ENCODE data around the gene SIAH1. TPM values are rescaled to one million over a fixed set of nuclear protein-coding genes. Genes with fewer than 3 reads are reported as not detected.

Gene SIAH1
- polyA plus RNA-seq, 2 of the 4 experiments (the other 2 are of a cell fraction) = 13.3 to 28.5 TPM

- no peak for TF ChIP-seq REST (IDR thresholded peaks at IDR 0.05)
- TF ChIP-seq TP53 (CRISPR knock-in tag; IDR thresholded peaks at IDR 0.05) = no peak
- TF ChIP-seq EHF (CRISPR knock-in tag; IDR thresholded peaks at IDR 0.05) = no peak
These were observed 54.9 kb downstream of the SIAH1 start (continued) for GRCh38 chr16:48330189-48330840.

GRCh38 chr16:48329138-48329537, 56.1 kb downstream of the SIAH1 start:
- ChIA-PET CTCF (interaction anchor here (1.0 to 1.2 kb wide), 3 partner anchors 9 to 214 kb away, joined by 3 to 4 read pairs (median 3); no protein-coding TSS in a partner anchor), POLR2A (no interaction called here)
- no peaks in the 10 kb centered on the region for H3K4me1 ChIP-seq
- no peaks in the 10 kb centered on the region for H3K9me3 ChIP-seq
- no peak overlapping the region for H3K4me3 ChIP-seq
- no peak for TF ChIP-seq MAZ (IDR thresholded peaks at IDR 0.05; ENCODE audit: borderline replicate concordance, low read depth, low read length)
- TF ChIP-seq RARB (CRISPR knock-in tag; IDR thresholded peaks at IDR 0.05) = no peak
- TF ChIP-seq KDM5A (IDR thresholded peaks at IDR 0.05) = no peak
- no peak for TF ChIP-seq ELK1 (IDR thresholded peaks at IDR 0.05; ENCODE audit: low read depth, low read length)
- TF ChIP-seq CTCF (IDR thresholded peaks at IDR 0.05) = no peak
- no peak for TF ChIP-seq KDM1A (IDR thresholded peaks at IDR 0.05; ENCODE audit: low read depth)
- no peak for TF ChIP-seq HEYL (CRISPR knock-in tag; IDR thresholded peaks at IDR 0.05)
- TF ChIP-seq JUNB (IDR thresholded peaks at IDR 0.05) = no peak
- TF ChIP-seq E2F6 (IDR thresholded peaks at IDR 0.05; ENCODE audit: borderline replicate concordance, low read depth) = no peak
- no peak for TF ChIP-seq HMGXB4 (CRISPR knock-in tag; IDR thresholded peaks at IDR 0.05; ENCODE audit: borderline replicate concordance)
- 93% methylated on average over 4 of the region's 4 CpGs for WGBS (ENCODE audit: missing lambda C conversion rate)
- no peak for FAIRE-seq
- no peak overlapping the region for H3K27ac ChIP-seq
- H3K4me2 ChIP-seq = no peak overlapping the region
- DNase-seq (ENCODE audit: low read depth in 1 of 2, low spot score in 1 of 2) = no peak
- ATAC-seq = no peak

- no peak overlapping the region for H3K4me3 ChIP-seq
- H3K4me1 ChIP-seq = no peaks in the 10 kb centered on the region
- ATAC-seq = no peak
- ChIA-PET CTCF (no interaction called here), POLR2A (no interaction called here)
- 85% methylated on average over 4 of the region's 4 CpGs for WGBS (ENCODE audit: missing lambda C conversion rate)
- H3K27ac ChIP-seq = no peak overlapping the region
- H3K9me3 ChIP-seq = no peaks in the 10 kb centered on the region
- no peak for DNase-seq (ENCODE audit: low read depth in 1 of 2, low spot score in 1 of 2)
- no peak overlapping the region for H3K4me2 ChIP-seq
- no peak for FAIRE-seq
- TF ChIP-seq BCL3 (IDR thresholded peaks at IDR 0.05) = no peak
- no peak for TF ChIP-seq ELK1 (IDR thresholded peaks at IDR 0.05; ENCODE audit: low read depth, low read length)
- no peak for TF ChIP-seq JUNB (IDR thresholded peaks at IDR 0.05)
- no peak for TF ChIP-seq E2F6 (IDR thresholded peaks at IDR 0.05; ENCODE audit: borderline replicate concordance, low read depth)
- TF ChIP-seq PBX3 (IDR thresholded peaks at IDR 0.05) = no peak
- no peak for TF ChIP-seq RARB (CRISPR knock-in tag; IDR thresholded peaks at IDR 0.05)
- no peak for TF ChIP-seq CBX8 (IDR thresholded peaks at IDR 0.05)
- no peak for TF ChIP-seq FOXS1 (CRISPR knock-in tag; IDR thresholded peaks at IDR 0.05)
- TF ChIP-seq BHLHE40 (IDR thresholded peaks at IDR 0.05; ENCODE audit: low read depth, low read length) = no peak
- no peak for TF ChIP-seq RCOR1 (IDR thresholded peaks at IDR 0.05; ENCODE audit: low read depth, low read length)
These were observed 58.3 kb downstream of the SIAH1 start for GRCh38 chr16:48326915-48327314.

Measured in A549 (cell line).